ENCODE measurements around the gene BCL7A. TPM values are rescaled to one million over a fixed set of nuclear protein-coding genes. Genes with fewer than 3 reads are reported as not detected.
"Not testable (repeated sequence)": the region's sequence is repeated elsewhere in the genome, so short reads cannot be mapped to it uniquely, and the experiment has no call there.

The BCL7A gene
- total and polyA plus RNA-seq, 9 donors = 7.8 to 20.2 (median 16.2) TPM

- DNase-seq; H3K27me3 ChIP-seq (ENCODE audit: control insufficient read depth, insufficient read depth, low read length); H3K27ac ChIP-seq (ENCODE audit: low read length); H3K4me3 ChIP-seq (ENCODE audit: low read length); H3K9me3 ChIP-seq (replicated peaks; ENCODE audit: control insufficient read depth, low read depth, low read length); H3K36me3 ChIP-seq (ENCODE audit: control insufficient read depth, insufficient read depth, low read length): not testable (repeated sequence)
- 75% methylated on average over 10 of the region's 11 CpGs for WGBS (ENCODE audit: insufficient coverage)
- peaks cover 30% of the 10 kb centered on the region for H3K4me1 ChIP-seq (ENCODE audit: control insufficient read depth, insufficient read depth, low read length)
These were observed 83.8 kb downstream of the BCL7A start for GRCh38 chr12:122105496-122105895.

GRCh38 chr12:122106843-122107242 lies 85.2 kb downstream of the BCL7A start:
- H3K4me1 ChIP-seq (ENCODE audit: control insufficient read depth, insufficient read depth, low read length) = peaks cover 30% of the 10 kb centered on the region
- 52% methylated on average over 7 of the region's 8 CpGs for WGBS (ENCODE audit: insufficient coverage)
- H3K27ac ChIP-seq (ENCODE audit: low read length) = peak overlapping the region; percentile 20
- peak; percentile 52 for DNase-seq
- no peaks in the 10 kb centered on the region for H3K36me3 ChIP-seq (ENCODE audit: control insufficient read depth, insufficient read depth, low read length)
- no peak overlapping the region for H3K4me3 ChIP-seq (ENCODE audit: low read length)
- H3K27me3 ChIP-seq (ENCODE audit: control insufficient read depth, insufficient read depth, low read length) = no peaks in the 10 kb centered on the region
- no peaks in the 10 kb centered on the region for H3K9me3 ChIP-seq (replicated peaks; ENCODE audit: control insufficient read depth, low read depth, low read length)

- 63% methylated on average over 1 of the region's 6 CpGs for WGBS (ENCODE audit: insufficient coverage)
- H3K4me3 ChIP-seq (ENCODE audit: low read length) = no peak overlapping the region
These were observed 85.6 kb downstream of the BCL7A start for GRCh38 chr12:122107261-122107660.

GRCh38 chr12:122111089-122111641 lies 89.5 kb downstream of the BCL7A start:
- Histone ChIP-seq H3K36me3 (ENCODE audit: control insufficient read depth, insufficient read depth, low read length) (no peaks in the 10 kb centered on the region), H3K4me1 (ENCODE audit: control insufficient read depth, insufficient read depth, low read length) (peaks cover 20% of the 10 kb centered on the region), H3K4me3 (ENCODE audit: low read length) (no peak overlapping the region), H3K27ac (ENCODE audit: low read length) (no peak overlapping the region), H3K27me3 (ENCODE audit: control insufficient read depth, insufficient read depth, low read length) (no peaks in the 10 kb centered on the region), H3K9me3 (replicated peaks; ENCODE audit: control insufficient read depth, low read depth, low read length) (no peaks in the 10 kb centered on the region)
- no peak for DNase-seq
- WGBS (ENCODE audit: insufficient coverage) = 67% methylated on average over 1 of the region's 2 CpGs

More at GRCh38 chr12:122107261-122107660, 85.6 kb downstream of the BCL7A start:
- H3K9me3 ChIP-seq (replicated peaks; ENCODE audit: control insufficient read depth, low read depth, low read length) = no peaks in the 10 kb centered on the region
- no peaks in the 10 kb centered on the region for H3K36me3 ChIP-seq (ENCODE audit: control insufficient read depth, insufficient read depth, low read length)
- peaks cover 29% of the 10 kb centered on the region for H3K4me1 ChIP-seq (ENCODE audit: control insufficient read depth, insufficient read depth, low read length)
- H3K27ac ChIP-seq (ENCODE audit: low read length) = peak overlapping the region; percentile 9
- no peak for DNase-seq
- H3K27me3 ChIP-seq (ENCODE audit: control insufficient read depth, insufficient read depth, low read length) = no peaks in the 10 kb centered on the region

Other genes with a start within 250 kb of the BCL7A start
- gene RHOF, start 228.2 kb upstream of the BCL7A start, total RNA-seq = 3.3 TPM
- 1 to 10 TPM; 1.2 to 3.5 (median 1.9) TPM for gene RHOF, start 228.2 kb upstream of the BCL7A start, polyA plus RNA-seq (ENCODE audit: insufficient read depth in 1 of 8, insufficient read length in 8 of 8, low replicate concordance in 1 of 8)
- 3.6 TPM for gene SETD1B, start 217.9 kb upstream of the BCL7A start, total RNA-seq
- 10 to 100 TPM in 5 of 8 donors, 1 to 10 TPM in 3; 6.6 to 13.4 (median 10.3) TPM for gene SETD1B, start 217.9 kb upstream of the BCL7A start, polyA plus RNA-seq (ENCODE audit: insufficient read depth in 1 of 8, insufficient read length in 8 of 8, low replicate concordance in 1 of 8)
- gene HPD, start 163.0 kb upstream of the BCL7A start, total RNA-seq = 0.04 TPM
- gene HPD, start 163.0 kb upstream of the BCL7A start, polyA plus RNA-seq (ENCODE audit: insufficient read depth in 1 of 8, insufficient read length in 8 of 8, low replicate concordance in 1 of 8) = under 1 TPM in 4 of 8 donors, not detected in 4; 0.09 to 0.15 (median 0.12) TPM
- gene PSMD9, start 133.1 kb upstream of the BCL7A start, total RNA-seq = 50.9 TPM
- gene PSMD9, start 133.1 kb upstream of the BCL7A start, polyA plus RNA-seq (ENCODE audit: insufficient read depth in 1 of 8, insufficient read length in 8 of 8, low replicate concordance in 1 of 8) = 10 to 100 TPM; 42.9 to 55.9 (median 47.6) TPM
- 1.7 TPM for gene CFAP251, start 103.3 kb upstream of the BCL7A start, total RNA-seq
- gene CFAP251, start 103.3 kb upstream of the BCL7A start, polyA plus RNA-seq (ENCODE audit: insufficient read depth in 1 of 8, insufficient read length in 8 of 8, low replicate concordance in 1 of 8) = 1 to 10 TPM in 4 of 8 donors, under 1 TPM in 4; 0.74 to 2.1 (median 1.1) TPM
- gene MLXIP, start 56.9 kb downstream of the BCL7A start, total RNA-seq = 12.6 TPM
- gene MLXIP, start 56.9 kb downstream of the BCL7A start, polyA plus RNA-seq (ENCODE audit: insufficient read depth in 1 of 8, insufficient read length in 8 of 8, low replicate concordance in 1 of 8) = 10 to 100 TPM; 19.2 to 34.0 (median 29.2) TPM
- gene IL31, start 152.3 kb downstream of the BCL7A start, total RNA-seq = not detected
- not detected for gene IL31, start 152.3 kb downstream of the BCL7A start, polyA plus RNA-seq (ENCODE audit: insufficient read depth in 1 of 8, insufficient read length in 8 of 8, low replicate concordance in 1 of 8)
- 0.18 TPM for gene LRRC43, start 161.2 kb downstream of the BCL7A start, total RNA-seq
- under 1 TPM; 0.20 to 0.74 (median 0.37) TPM for gene LRRC43, start 161.2 kb downstream of the BCL7A start, polyA plus RNA-seq (ENCODE audit: insufficient read depth in 1 of 8, insufficient read length in 8 of 8, low replicate concordance in 1 of 8)
- 0.04 TPM for gene B3GNT4, start 181.8 kb downstream of the BCL7A start, total RNA-seq
- under 1 TPM; 0.09 to 0.88 (median 0.38) TPM for gene B3GNT4, start 181.8 kb downstream of the BCL7A start, polyA plus RNA-seq (ENCODE audit: insufficient read depth in 1 of 8, insufficient read length in 8 of 8, low replicate concordance in 1 of 8)
- gene DIABLO, start 204.2 kb downstream of the BCL7A start, total RNA-seq = 42.9 TPM
- 10 to 100 TPM; 31.4 to 44.0 (median 36.4) TPM for gene DIABLO, start 204.2 kb downstream of the BCL7A start, polyA plus RNA-seq (ENCODE audit: insufficient read depth in 1 of 8, insufficient read length in 8 of 8, low replicate concordance in 1 of 8)
- gene VPS33A, start 244.6 kb downstream of the BCL7A start, total RNA-seq = 14.0 TPM
- gene VPS33A, start 244.6 kb downstream of the BCL7A start, polyA plus RNA-seq (ENCODE audit: insufficient read depth in 1 of 8, insufficient read length in 8 of 8, low replicate concordance in 1 of 8) = 10 to 100 TPM in 7 of 8 donors, 1 to 10 TPM in 1; 9.0 to 14.4 (median 11.7) TPM

All from muscle of leg (tissue), 11 donors.